Right lobe of liver (tissue), 6 donors: Measurements from ENCODE around the gene HOXD13. TPM values are rescaled to one million over a fixed set of nuclear protein-coding genes. Genes with fewer than 3 reads are reported as not detected.

Experiments used
- ATAC-seq, 4 donors: fragments of 200-7000 bp; cut with Tn5 transposase; one replicate each; pipeline ENCODE4 v1.9.1; 2020; ENCODE audit warnings: mild to moderate bottlenecking in 4 of 4, moderate library complexity in 4 of 4
- DNase-seq, 3 donors: peaks; one replicate each; pipeline ENCODE4 v3.0.0-alpha.2; 2020
- H3K27ac ChIP-seq, 3 donors: fragments of 200-600 bp; one replicate each; pipeline ENCODE4 v1.8.0; 2022
- H3K27me3 ChIP-seq, 2 donors: fragments of 200-600 bp; one replicate each; pipeline ENCODE4 v1.8.0; 2022
- H3K36me3 ChIP-seq, 4 donors: fragments of 200-600 bp; sonication (generic) in 1 of 4; one replicate each; pipeline versions ENCODE4 v1.5.1 to v1.8.0; 2017 to 2022; ENCODE audit warnings: control low read depth in 1 of 4
- H3K4me1 ChIP-seq, 4 donors: fragments of 200-600 bp; sonication (generic) in 1 of 4; one replicate each; pipeline versions ENCODE4 v1.5.1 to v1.8.0; 2017 to 2022; ENCODE audit warnings: control low read depth in 1 of 4
- H3K4me3 ChIP-seq, 3 donors: fragments of 200-600 bp; one replicate each; pipeline ENCODE4 v1.8.0; 2022
- H3K9me3 ChIP-seq, 4 donors: fragments of 200-600 bp; sonication (generic) in 1 of 4; one replicate each; pipeline versions ENCODE4 v1.5.1 to v1.8.0; 2017 to 2022; ENCODE audit warnings: control low read depth in 1 of 4
- POLR2A ChIP-seq: fragments of 450-650 bp; IDR thresholded peaks from one replicate; pipeline ENCODE4 v1.6.1; 2017; ENCODE audit warnings: antibody characterized with exemption, mild to moderate bottlenecking
- WGBS: methylation state at CpG from one replicate; pipeline ENCODE4 v1.1.6; 2018; ENCODE audit warnings: low coverage, low lambda C conversion rate; ENCODE audit not compliant: insufficient coverage; ENCODE audit errors: missing lambda C conversion rate; 5-methylcytosine and 5-hydroxymethylcytosine counted together
- intact Hi-C, 2 donors: fragments of 100-400 bp; cut with DNase I; formaldehyde crosslinking; loops; one replicate each; pipeline versions ENCODE4 v1.11.2 to v1.14.1; 2022
- total RNA-seq, 6 experiments: library from RNA; depleted of rRNA in 2 of 6; stranded (reverse); fragments of >200 nt in 2 of 6; fragmentation: NEBNext Ultra II Directional in 3 of 6; extraction: Animal tissue kit (Norgen Biotek cat#: 25700) in 3 of 6; gene quantifications; one replicate each; pipeline versions ENCODE4 v1.1.0 to v1.2.4, GENCODE V29; 2016 to 2023
- TF ChIP-seq, protein P1 (sequence below), 4 donors: fragments of 200-600 bp in 3 of 4; fragments of 450-650 bp in 1 of 4; IDR thresholded peaks; one replicate each; pipeline versions ENCODE4 v1.5.1 to v1.8.0; 2016 to 2022; ENCODE audit warnings: antibody characterized with exemption in 4 of 4, mild to moderate bottlenecking in 2 of 4
- donor health status: DM: no; HTN: yes; CAD: no.
- donor health status: DM: no; HTN: no; CAD: no.
- donor health status: DM: no; HTN: no; CAD: no.
- donor health status: DM: no; HTN: yes; CAD: no.
- donor health status: DM: no; HTN: yes; CAD: no.

HOXD13 gene
- total RNA-seq, 6 experiments from 2014 or later: not detected

DNA sequence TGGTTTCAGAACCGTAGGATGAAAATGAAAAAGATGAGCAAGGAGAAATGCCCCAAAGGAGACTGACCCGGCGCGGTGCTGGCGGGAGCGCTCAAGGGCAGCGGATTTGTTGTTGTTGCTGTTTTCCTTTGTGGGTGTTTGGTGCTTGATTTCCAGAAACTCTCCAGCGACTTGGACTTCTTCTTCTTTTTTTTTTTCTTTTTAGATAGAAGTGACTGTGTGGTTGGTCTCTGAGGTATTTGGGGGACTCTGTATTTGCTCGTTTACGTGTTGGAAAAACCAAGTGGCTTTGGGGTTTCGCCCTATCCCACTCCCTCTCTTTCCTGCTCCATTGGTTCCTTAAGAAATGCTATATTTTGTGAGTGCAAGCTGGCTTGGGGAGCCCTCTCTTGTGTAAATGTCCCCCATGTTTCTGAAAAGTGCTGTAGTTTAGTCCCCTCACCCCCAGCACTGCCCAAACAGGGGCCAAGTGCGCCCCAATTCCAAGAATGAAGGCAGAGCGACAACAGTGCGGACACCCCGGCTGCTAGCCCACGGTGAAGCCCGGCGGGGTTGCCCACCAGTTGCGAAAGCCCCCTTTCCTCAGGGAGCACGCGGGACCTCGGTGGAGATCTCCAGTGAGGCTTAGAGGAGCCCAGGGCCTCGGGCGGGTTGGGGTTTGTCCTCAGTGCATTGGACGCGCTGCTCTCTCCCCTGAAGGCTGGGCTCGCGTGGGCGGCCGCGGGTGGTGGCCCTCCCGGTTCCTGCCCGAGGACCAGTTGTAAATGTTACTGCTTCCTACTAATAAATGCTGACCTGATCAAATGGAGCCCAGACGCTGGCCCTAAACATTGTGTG lies 31.8 kb downstream of the HOXD13 start:
- TF ChIP-seq, protein P1, sequence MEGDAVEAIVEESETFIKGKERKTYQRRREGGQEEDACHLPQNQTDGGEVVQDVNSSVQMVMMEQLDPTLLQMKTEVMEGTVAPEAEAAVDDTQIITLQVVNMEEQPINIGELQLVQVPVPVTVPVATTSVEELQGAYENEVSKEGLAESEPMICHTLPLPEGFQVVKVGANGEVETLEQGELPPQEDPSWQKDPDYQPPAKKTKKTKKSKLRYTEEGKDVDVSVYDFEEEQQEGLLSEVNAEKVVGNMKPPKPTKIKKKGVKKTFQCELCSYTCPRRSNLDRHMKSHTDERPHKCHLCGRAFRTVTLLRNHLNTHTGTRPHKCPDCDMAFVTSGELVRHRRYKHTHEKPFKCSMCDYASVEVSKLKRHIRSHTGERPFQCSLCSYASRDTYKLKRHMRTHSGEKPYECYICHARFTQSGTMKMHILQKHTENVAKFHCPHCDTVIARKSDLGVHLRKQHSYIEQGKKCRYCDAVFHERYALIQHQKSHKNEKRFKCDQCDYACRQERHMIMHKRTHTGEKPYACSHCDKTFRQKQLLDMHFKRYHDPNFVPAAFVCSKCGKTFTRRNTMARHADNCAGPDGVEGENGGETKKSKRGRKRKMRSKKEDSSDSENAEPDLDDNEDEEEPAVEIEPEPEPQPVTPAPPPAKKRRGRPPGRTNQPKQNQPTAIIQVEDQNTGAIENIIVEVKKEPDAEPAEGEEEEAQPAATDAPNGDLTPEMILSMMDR (IDR thresholded peaks at IDR 0.05): no peak
- no peak for TF ChIP-seq POLR2A
- WGBS: 9% methylated on average over 21 of the region's 34 CpGs
- H3K27ac ChIP-seq: no peak overlapping the region
- intact Hi-C loops: loop anchor here (5.0 to 10.0 kb wide), 3 partner anchors 518 to 710 kb away; no protein-coding TSS in a partner anchor
- H3K9me3 ChIP-seq: no peaks in the 10 kb centered on the region
- peaks cover 0 to 8% (median 0%) of the 10 kb centered on the region in 4 donors for H3K4me1 ChIP-seq
- no peak overlapping the region for H3K4me3 ChIP-seq
- peaks cover 32 to 75% of the 10 kb centered on the region in 2 donors for H3K27me3 ChIP-seq
- no peak for ATAC-seq
- no peaks in the 10 kb centered on the region for H3K36me3 ChIP-seq
- no peak for DNase-seq

DNA sequence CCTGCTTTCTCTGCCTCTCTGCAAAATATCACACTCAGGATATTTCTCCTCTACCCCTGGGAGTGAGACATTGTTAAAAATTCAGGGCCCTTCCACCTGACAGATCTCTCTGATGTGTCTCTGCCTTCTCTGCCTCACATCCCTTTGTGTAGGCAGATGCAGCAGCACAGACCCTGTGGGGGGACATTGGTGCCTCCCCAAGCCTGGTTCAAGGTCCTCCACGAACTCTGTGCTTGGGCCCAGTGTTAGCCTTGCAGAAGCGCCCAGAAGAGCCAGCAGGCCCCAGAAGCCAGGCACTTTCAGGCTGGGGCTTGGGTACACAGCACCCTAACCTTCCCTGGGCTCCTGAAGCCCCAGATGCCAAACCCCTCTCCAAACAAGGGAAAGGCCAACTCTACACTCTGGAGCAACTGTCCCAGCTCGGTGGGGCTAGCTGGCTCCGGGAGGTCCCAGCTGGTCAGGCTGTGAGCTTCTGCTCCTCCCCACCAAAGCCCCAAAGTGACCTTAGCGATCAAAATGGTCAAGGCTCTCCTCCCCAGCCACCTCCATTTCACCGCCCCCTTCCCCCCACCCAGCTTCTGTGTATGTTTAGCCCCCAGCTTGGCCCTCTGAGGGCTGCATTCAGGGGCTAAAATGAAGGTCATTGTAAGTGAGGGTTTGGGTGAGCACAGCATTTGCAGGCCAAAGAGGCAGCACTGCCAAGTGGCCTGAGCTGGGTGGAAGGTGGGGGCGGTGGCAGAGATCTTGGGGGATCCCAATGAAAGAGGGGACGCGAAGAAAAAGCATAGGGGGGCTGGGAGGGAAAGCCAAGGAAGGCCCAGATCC lies 32.6 kb downstream of the HOXD13 start:
- ATAC-seq: no peak
- Histone ChIP-seq H3K36me3 (no peaks in the 10 kb centered on the region), H3K27ac (no peak overlapping the region), H3K4me3 (no peak overlapping the region), H3K4me1 (peaks cover 0 to 8% (median 0%) of the 10 kb centered on the region in 4 donors), H3K27me3 (peaks cover 28 to 73% of the 10 kb centered on the region in 2 donors), H3K9me3 (no peaks in the 10 kb centered on the region)
- no peak for DNase-seq
- intact Hi-C loops: loop anchor here (5.0 to 10.0 kb wide), 3 partner anchors 517 to 710 kb away; no protein-coding TSS in a partner anchor
- WGBS: 17% methylated on average over 6 of the region's 9 CpGs
- no peak for TF ChIP-seq POLR2A
- TF ChIP-seq, protein P1 (IDR thresholded peaks at IDR 0.05): no peak

DNA sequence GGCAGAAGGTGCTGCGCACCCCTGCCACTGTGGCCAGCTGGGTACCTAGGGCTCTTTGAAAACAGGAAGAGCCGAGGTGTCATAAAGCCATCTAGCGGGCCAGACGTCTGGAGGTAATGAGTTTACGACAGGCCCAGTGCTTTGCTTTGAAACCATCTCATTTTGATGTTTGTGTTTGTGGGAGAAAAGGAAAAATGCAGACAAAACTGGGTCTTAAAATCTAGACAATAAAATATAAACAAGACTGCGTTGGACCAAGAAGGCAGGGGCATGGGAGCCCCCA lies 33.2 kb downstream of the HOXD13 start:
- Histone ChIP-seq H3K4me1 (peaks cover 0 to 10% (median 0%) of the 10 kb centered on the region in 4 donors), H3K36me3 (no peaks in the 10 kb centered on the region), H3K4me3 (no peak overlapping the region), H3K9me3 (no peaks in the 10 kb centered on the region), H3K27ac (no peak overlapping the region), H3K27me3 (peaks cover 24 to 73% of the 10 kb centered on the region in 2 donors)
- DNase-seq (no peak), ATAC-seq (no peak)
- no peak for TF ChIP-seq POLR2A
- TF ChIP-seq, protein P1 (IDR thresholded peaks at IDR 0.05): no peak
- intact Hi-C loops: loop anchor here (10.0 kb wide), 2 partner anchors 689 to 709 kb away; no protein-coding TSS in a partner anchor
- WGBS: 11% methylated on average over 6 of the region's 6 CpGs

DNA sequence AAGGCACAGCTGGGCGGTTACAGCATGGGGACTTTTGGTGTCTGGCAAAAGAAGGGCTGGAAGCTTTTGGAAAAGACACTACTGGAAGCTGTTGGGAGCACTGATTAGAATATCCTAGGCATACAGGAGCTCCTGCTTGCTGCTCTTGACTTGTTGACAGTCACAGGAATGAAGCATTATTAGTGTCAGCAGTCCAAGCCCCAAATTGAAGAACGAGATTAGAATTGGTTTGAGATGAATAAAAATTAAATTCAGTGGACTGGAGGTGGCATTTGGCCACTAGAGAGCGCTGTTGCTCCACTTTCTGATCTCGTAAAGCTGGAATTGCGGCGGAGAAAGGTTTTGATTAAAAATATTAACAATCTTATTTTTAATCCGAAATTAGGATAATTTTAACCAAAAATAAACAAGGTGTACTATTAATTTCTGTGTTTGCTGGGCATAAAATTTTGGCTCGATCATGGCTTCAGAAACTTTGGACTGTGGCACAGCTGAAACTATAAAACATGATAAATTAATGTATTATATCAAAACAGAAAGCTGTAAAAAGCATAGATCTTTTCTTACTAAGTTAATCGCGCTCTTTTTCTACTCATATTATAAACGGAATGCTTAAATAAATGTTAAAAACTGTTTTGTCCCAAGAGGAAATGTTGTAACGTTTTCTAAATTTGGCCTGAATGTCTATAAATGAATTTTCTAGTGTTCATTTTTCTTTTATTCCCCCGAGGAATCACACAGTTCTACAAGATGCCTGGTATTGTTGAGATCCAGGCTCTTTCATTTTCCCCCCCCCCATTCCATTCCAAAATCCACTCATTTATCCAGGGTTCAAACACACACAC lies 34.6 kb downstream of the HOXD13 start:
- no peak overlapping the region for H3K27ac ChIP-seq
- no peak overlapping the region for H3K4me3 ChIP-seq
- H3K9me3 ChIP-seq: no peaks in the 10 kb centered on the region
- WGBS: 1% methylated on average over 13 of the region's 13 CpGs
- intact Hi-C loops: loop anchor here (10.0 kb wide), 2 partner anchors 688 to 708 kb away; no protein-coding TSS in a partner anchor
- H3K36me3 ChIP-seq: no peaks in the 10 kb centered on the region
- peaks cover 0 to 15% (median 0%) of the 10 kb centered on the region in 4 donors for H3K4me1 ChIP-seq
- DNase-seq (peak in 2 of 3 donors; percentile 51 to 68), ATAC-seq (peak; percentile 43 to 67 (median 64))
- H3K27me3 ChIP-seq: peaks cover 21 to 74% of the 10 kb centered on the region in 2 donors
- TF ChIP-seq, protein P1 (IDR thresholded peaks at IDR 0.05): peak; percentile 83 to 93 (median 89)
- TF ChIP-seq POLR2A: no peak
